Left lung (tissue), 10 donors: ENCODE measurements around the gene DIPK2A. TPM values are rescaled to one million over a fixed set of nuclear protein-coding genes. Genes with fewer than 3 reads are reported as not detected.

ENCODE experiments used
- ATAC-seq: fragments of 200-7000 bp; cut with Tn5 transposase; one replicate; pipeline ENCODE4 v1.9.1; 2020; ENCODE audit warnings: moderate library complexity
- DNase-seq, 4 donors: peaks; one replicate each; pipeline ENCODE4 v3.0.0-alpha.2; 2013 to 2020
- H3K27ac ChIP-seq, 2 donors: fragments of 200-600 bp; sonication (generic) in 1 of 2; one replicate each; pipeline versions ENCODE4 v1.5.0 to v1.8.0; 2020 to 2021
- H3K27me3 ChIP-seq, 2 donors: fragments of 200-600 bp; sonication (generic) in 1 of 2; one replicate each; pipeline versions ENCODE4 v1.5.0 to v1.8.0; 2020 to 2021
- H3K36me3 ChIP-seq, 2 donors: fragments of 200-600 bp; sonication (generic) in 1 of 2; one replicate each; pipeline versions ENCODE4 v1.5.0 to v1.8.0; 2020 to 2021
- H3K4me1 ChIP-seq, 2 donors: fragments of 200-600 bp; one replicate each; pipeline ENCODE4 v1.8.0; 2021
- H3K4me3 ChIP-seq, 2 donors: fragments of 200-600 bp; sonication (generic) in 1 of 2; one replicate each; pipeline versions ENCODE4 v1.5.0 to v1.8.0; 2020 to 2021; ENCODE audit warnings: mild to moderate bottlenecking in 1 of 2
- H3K9me3 ChIP-seq, 2 donors: fragments of 200-600 bp; sonication (generic) in 1 of 2; one replicate each; pipeline versions ENCODE4 v1.5.0 to v1.8.0; 2020 to 2021
- intact Hi-C, 2 donors: fragments of 100-400 bp; cut with DNase I; formaldehyde crosslinking; loops; one replicate each; pipeline versions ENCODE4 v1.11.2 to v1.14.2; 2022
- polyA plus RNA-seq, 6 donors: library from polyadenylated mRNA; unstranded; fragments of 120-200 nt; gene quantifications; one replicate each; pipeline ENCODE4 v1.2.1, GENCODE V29; 2013; ENCODE audit not compliant: insufficient read length in 6 of 6
- total RNA-seq, 2 donors: library from RNA; stranded (reverse); fragmentation: NEBNext Ultra II Directional; extraction: Animal tissue kit (Norgen Biotek cat#: 25700); gene quantifications; one replicate each; pipeline ENCODE4 v1.2.1, GENCODE V29; 2021
- TF ChIP-seq, protein P1 (sequence below), 2 donors: fragments of 200-600 bp; sonication (generic) in 1 of 2; IDR thresholded peaks; one replicate each; pipeline versions ENCODE4 v1.5.0 to v1.8.0; 2021; ENCODE audit warnings: antibody characterized with exemption in 2 of 2
- donor health status: DM: no; HTN: yes; CAD: no.
- donor health status: DM: no; HTN: no; CAD: no.

The DIPK2A gene
- total and polyA plus RNA-seq, 8 donors = 27.5 to 46.3 (median 41.4) TPM

DNA sequence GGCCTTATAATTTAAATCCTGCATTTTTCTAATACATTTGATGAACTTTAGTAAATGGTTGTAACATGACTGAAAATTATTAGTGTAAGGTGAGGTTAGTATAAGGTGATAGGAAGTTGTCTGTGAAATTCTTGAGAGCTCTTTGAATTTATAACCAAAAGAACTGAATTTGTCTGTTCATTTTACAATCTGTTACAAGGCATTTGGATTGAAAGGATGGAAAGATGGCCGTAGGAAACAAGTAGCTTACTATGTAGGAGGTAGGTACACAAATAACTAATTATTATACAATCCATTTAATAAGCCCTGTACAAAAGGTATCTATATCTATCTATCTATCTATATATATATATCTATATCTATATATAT, 6.6 kb downstream of the DIPK2A start:
- Histone ChIP-seq H3K4me1 (peaks cover 24 to 68% of the 10 kb centered on the region in 2 donors), H3K27me3 (no peaks in the 10 kb centered on the region), H3K4me3 (no peak overlapping the region), H3K36me3 (no peaks in the 10 kb centered on the region), H3K9me3 (no peaks in the 10 kb centered on the region), H3K27ac (peak overlapping the region; percentile 52 to 85)
- intact Hi-C loops = loop anchor here in 1 of 2 donors (10.0 kb wide), 1 partner anchor 797 kb away; no protein-coding TSS in a partner anchor
- no peak for ATAC-seq
- DNase-seq = no peak
- TF ChIP-seq, protein P1, sequence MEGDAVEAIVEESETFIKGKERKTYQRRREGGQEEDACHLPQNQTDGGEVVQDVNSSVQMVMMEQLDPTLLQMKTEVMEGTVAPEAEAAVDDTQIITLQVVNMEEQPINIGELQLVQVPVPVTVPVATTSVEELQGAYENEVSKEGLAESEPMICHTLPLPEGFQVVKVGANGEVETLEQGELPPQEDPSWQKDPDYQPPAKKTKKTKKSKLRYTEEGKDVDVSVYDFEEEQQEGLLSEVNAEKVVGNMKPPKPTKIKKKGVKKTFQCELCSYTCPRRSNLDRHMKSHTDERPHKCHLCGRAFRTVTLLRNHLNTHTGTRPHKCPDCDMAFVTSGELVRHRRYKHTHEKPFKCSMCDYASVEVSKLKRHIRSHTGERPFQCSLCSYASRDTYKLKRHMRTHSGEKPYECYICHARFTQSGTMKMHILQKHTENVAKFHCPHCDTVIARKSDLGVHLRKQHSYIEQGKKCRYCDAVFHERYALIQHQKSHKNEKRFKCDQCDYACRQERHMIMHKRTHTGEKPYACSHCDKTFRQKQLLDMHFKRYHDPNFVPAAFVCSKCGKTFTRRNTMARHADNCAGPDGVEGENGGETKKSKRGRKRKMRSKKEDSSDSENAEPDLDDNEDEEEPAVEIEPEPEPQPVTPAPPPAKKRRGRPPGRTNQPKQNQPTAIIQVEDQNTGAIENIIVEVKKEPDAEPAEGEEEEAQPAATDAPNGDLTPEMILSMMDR (IDR thresholded peaks at IDR 0.05) = no peak

DNA sequence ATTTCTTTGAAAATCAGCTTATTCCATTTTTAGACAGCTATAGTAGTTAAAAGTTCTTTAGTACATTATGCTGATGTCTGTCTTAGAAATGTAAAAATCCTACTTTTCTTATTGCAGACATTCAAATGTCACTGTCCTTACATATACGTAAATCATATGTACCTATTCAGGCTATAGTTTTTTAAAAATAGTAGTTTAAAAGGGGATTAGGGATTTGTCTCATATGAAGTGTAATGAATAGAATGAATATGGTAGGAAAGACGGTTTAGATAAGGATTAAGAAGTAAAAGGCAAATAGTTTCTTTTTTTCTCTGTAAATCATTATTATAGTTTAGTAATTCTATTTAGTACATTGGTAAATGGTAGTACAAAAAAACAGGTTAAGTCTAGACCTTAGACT, 7.4 kb downstream of the DIPK2A start:
- no peak for ATAC-seq
- Histone ChIP-seq H3K4me1 (peaks cover 24 to 63% of the 10 kb centered on the region in 2 donors), H3K4me3 (no peak overlapping the region), H3K9me3 (no peaks in the 10 kb centered on the region), H3K36me3 (no peaks in the 10 kb centered on the region), H3K27me3 (no peaks in the 10 kb centered on the region), H3K27ac (peak overlapping the region in 1 of 2 donors; percentile 10)
- TF ChIP-seq, protein P1 (IDR thresholded peaks at IDR 0.05) = no peak
- DNase-seq = no peak
- intact Hi-C loops = loop anchor here in 1 of 2 donors (10.0 kb wide), 1 partner anchor 796 kb away; no protein-coding TSS in a partner anchor

DNA sequence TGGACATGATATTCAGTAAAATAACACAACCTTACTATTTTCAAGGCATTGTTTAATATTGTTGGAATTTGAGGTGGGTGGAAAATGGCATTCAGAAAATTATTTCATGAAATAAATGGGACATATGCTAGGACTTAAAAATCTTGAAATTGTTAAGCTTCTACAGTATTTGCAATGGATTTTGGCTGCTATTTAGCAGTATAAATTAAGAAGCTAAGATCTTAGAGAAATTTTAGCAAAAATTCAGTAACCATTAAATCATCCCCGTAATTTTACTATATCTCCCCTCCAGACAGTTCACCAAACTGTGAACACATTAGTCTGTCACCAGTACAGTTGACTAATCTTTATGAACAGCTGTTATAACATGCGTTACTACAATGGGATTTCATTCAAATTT, 8.2 kb downstream of the DIPK2A start:
- TF ChIP-seq, protein P1 (IDR thresholded peaks at IDR 0.05) = no peak
- H3K36me3 ChIP-seq = no peaks in the 10 kb centered on the region
- no peak overlapping the region for H3K27ac ChIP-seq
- H3K4me3 ChIP-seq = no peak overlapping the region
- no peak for DNase-seq
- H3K9me3 ChIP-seq = no peaks in the 10 kb centered on the region
- peaks cover 24 to 55% of the 10 kb centered on the region in 2 donors for H3K4me1 ChIP-seq
- no peaks in the 10 kb centered on the region for H3K27me3 ChIP-seq
- no peak for ATAC-seq
- intact Hi-C loops = loop anchor here in 1 of 2 donors (10.0 kb wide), 1 partner anchor 795 kb away; no protein-coding TSS in a partner anchor

DNA sequence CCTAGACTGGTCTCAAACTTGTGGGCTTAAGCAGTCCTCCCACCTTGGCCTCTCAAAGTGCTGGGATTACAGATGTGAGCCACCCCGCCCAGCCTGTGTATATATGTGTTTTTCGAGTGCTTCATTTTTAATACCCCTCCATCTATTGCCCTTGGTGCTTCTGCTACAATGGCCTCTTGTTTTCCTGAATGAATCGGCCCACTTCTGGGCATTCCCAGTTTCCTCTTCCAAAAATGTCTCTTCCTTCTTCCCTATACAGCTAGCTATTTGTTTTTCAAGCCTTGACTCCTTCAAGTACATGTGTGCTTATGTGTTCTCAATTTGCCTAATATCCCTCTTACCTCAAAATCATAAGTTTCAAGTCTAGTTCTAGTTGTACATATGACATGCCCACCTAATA, 16.7 kb downstream of the DIPK2A start:
- Histone ChIP-seq H3K27me3 (no peaks in the 10 kb centered on the region), H3K4me1 (peaks cover 0 to 2% of the 10 kb centered on the region in 2 donors), H3K9me3 (no peaks in the 10 kb centered on the region), H3K36me3 (peaks cover 0 to 11% of the 10 kb centered on the region in 2 donors), H3K27ac (no peak overlapping the region), H3K4me3 (no peak overlapping the region)
- intact Hi-C loops = no loop called here
- no peak for DNase-seq
- no peak for ATAC-seq
- TF ChIP-seq, protein P1 (IDR thresholded peaks at IDR 0.05) = no peak

DNA sequence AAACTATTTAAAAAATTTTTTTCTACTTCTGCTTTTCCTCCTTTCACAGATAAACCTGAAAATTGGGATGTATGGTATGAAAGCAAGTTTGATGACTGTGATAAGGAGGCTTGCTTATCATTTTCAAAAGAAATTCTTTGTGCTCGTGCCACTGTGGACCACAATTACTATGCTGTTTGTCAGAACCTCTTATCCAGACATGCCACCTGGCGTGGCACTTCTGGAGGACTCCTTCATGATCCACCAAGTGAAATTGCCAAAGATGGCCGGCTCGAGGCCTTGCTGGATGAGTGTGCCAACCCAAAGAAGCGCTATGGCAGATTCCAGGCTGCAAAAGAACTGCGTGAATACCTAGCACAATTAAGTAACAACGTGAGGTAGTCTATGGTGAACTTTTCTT, 17.8 kb downstream of the DIPK2A start:
- peaks cover 0 to 11% of the 10 kb centered on the region in 2 donors for H3K36me3 ChIP-seq
- H3K4me1 ChIP-seq = peaks cover 0 to 2% of the 10 kb centered on the region in 2 donors
- intact Hi-C loops = no loop called here
- TF ChIP-seq, protein P1 (IDR thresholded peaks at IDR 0.05) = no peak
- H3K27ac ChIP-seq = no peak overlapping the region
- H3K27me3 ChIP-seq = no peaks in the 10 kb centered on the region
- H3K4me3 ChIP-seq = no peak overlapping the region
- H3K9me3 ChIP-seq = no peaks in the 10 kb centered on the region
- DNase-seq (no peak), ATAC-seq (no peak)
